ENCODE results near the gene GALNT11.
"Not testable (repeated sequence)": the region's sequence is repeated elsewhere in the genome, so short reads cannot be mapped to it uniquely, and the experiment has no call there.

The GALNT11 gene

GRCh38 chr7:152025077-152025936 is at the start of gene GALNT11:
TSS of gene GALNT11 (plus strand) at chr7:152025674. CDS start at chr7:152094228, 68,554 bp downstream.
- no peak for FAIRE-seq
- DNase-seq (ENCODE audit: insufficient read length, low spot score), result peak; percentile 77

GRCh38 chr7:151978616-151979015 is 46.9 kb upstream of the GALNT11 start:
- no peak for FAIRE-seq
- DNase-seq (ENCODE audit: insufficient read length, low spot score), result no peak

GRCh38 chr7:151981223-151981622 is 44.3 kb upstream of the GALNT11 start:
- DNase-seq (ENCODE audit: insufficient read length, low spot score) (no peak), FAIRE-seq (no peak)

GRCh38 chr7:151982806-151983205 is 42.7 kb upstream of the GALNT11 start:
- no peak for FAIRE-seq
- DNase-seq (ENCODE audit: insufficient read length, low spot score), result no peak

- FAIRE-seq (no peak), DNase-seq (ENCODE audit: insufficient read length, low spot score) (no peak)
Observed at GRCh38 chr7:151984612-151985011, 40.9 kb upstream of the GALNT11 start.

DNA sequence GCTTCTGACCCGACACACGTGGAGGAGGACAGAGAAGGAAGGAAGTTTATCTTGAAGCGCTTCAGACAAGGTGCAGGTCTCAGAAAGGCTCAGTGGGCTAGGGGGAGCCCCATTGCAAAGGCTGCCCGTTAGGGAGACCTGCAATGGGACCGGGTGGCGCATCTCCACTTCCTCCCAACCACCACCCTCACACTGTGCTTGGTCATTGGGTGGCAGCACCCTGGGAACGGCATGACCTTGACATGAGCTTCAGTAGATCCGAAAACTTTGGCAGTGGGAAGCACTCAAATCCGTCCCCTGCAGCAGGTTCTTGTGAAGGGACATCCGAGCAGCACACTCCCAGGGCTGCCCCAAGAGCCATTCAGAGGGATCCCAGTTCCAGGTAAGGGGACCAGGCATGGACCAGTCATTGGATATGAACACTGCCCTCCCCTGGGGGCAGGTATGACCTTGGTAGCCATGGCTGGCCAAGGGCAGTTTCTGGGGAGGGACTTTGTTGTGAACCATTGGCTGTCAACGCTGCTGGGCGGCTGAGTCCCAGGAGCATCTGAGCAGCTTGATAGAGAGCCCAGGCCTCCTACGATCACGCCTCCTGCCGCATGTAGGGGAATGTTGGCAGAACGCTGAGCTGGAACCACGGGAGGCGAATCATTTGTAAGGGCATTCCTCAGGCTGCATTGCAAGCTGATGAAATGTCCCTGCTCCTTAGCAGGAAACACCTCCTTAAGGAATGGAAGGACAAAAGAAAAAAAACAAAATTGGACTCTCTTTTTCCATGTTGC is 37.5 kb upstream of the GALNT11 start:
- no peak for FAIRE-seq

GRCh38 chr7:151992375-151992774 is 33.1 kb upstream of the GALNT11 start:
- FAIRE-seq (no peak), DNase-seq (ENCODE audit: insufficient read length, low spot score) (no peak)

More for the DNA sequence above, 37.5 kb upstream of the GALNT11 start:
- no peak for DNase-seq (ENCODE audit: insufficient read length, low spot score)

DNA sequence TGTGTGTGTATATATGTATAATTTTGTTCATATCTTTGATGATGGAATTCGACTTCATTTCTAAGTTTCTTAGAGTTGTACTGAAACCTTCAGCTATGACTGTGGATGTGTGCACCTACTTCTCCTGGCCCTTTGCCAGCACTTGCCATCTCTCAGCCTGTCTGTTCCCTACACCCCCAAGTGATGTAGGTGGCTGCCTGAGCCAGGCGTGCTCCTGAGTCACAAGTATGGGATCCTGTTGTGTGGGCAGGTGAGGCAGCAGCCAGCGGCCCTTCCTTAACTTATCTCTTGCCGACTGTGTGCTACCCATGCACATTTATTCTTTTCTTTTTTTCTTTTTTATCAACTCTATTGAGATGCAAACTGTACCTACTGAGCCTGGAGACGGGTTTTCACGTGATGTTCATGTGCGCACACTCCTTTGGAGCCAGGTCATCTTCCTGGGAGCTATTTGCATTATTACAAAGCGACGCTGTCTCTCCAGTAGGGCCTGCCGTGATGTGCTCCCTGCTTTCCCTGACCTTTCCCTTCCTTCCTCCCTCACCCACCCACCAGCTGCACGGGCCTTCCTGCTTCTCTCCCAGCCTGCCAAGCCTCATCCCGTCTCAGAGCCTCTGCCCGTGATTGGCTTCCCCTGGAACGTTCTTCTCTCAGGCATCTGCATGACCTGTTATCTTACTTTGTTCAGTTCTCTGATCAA is 31.3 kb upstream of the GALNT11 start:
- DNase-seq (ENCODE audit: insufficient read length, low spot score), result no peak
- FAIRE-seq, result no peak

DNA sequence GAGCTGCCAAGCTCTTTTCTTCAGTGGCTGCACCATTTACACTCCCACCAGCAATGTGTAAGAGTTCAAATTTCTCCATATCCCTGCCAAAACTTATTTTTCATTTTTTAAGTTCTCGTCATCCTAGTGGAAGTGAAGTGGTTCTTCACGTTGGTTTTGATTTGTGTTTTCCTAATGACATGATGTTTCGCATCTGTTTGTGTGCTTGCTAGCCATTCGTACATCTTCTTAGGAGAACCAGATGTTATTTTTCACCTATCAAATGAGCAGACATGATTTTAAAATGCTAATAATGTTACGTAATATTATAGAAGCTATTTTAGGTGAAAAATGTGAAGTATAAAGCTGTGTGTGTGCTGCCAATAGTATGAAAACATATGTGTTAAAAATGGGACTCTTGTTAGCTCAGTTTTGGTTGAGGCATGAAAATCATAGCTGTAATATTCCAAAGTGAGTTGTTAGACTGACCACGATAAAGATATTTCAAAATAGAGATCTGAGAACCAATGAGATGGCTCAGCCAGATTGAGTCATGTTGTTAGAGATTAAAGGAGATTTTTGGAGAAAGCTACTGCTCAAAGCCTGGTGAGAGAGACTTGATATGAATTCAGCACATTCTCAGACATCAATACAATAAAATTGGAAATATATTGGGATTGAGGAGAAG is 25.9 kb upstream of the GALNT11 start:
- FAIRE-seq (no peak), DNase-seq (ENCODE audit: insufficient read length, low spot score) (no peak)

DNA sequence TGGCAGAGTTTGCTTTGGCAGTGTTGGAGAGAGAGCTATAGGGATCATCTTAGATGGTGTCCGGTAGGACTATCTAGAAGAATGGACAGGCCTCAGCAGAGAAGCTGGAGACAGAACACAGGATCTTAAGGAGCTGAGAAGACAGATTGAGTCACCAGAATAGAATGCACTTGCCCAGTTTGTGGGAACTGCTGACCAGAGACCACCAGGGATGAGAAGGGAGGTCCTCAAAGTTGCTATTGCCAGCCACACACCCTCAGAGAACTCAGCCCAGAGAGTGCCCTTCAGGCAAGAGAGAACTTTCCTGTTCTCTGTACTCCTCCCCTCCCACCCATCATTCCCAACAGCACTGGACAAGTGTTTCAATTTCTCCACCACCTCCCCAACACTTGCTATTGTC is 25.3 kb upstream of the GALNT11 start:
- no peak for FAIRE-seq

DNA sequence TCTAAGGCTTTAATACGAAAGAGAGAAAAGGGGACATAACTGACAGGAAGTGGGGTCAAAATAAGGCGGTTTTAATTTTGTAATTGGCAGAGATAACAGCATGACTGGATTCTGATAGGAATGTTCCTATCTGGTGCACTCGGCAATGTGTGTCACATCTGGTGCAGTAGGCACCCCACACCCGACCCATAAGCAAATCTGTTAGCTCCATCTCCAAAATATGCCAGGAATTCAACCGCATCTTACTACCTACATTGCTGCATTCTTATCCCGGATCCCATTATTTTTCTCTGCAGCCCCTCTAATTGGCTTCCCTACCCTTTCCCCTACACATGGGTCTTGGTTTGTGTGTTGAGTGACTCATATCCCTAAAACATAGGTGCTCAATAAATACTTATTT is 19.1 kb upstream of the GALNT11 start:
- DNase-seq (ENCODE audit: insufficient read length, low spot score), result no peak
- no peak for FAIRE-seq

More for the DNA sequence above, 25.3 kb upstream of the GALNT11 start:
- no peak for DNase-seq (ENCODE audit: insufficient read length, low spot score)

GRCh38 chr7:152011860-152012259 is 13.6 kb upstream of the GALNT11 start:
- DNase-seq (ENCODE audit: insufficient read length, low spot score), result no peak
- no peak for FAIRE-seq

- DNase-seq (ENCODE audit: insufficient read length, low spot score), result no peak
- FAIRE-seq, result no peak
Observed at GRCh38 chr7:152013230-152013629, 12.2 kb upstream of the GALNT11 start.

- DNase-seq (ENCODE audit: insufficient read length, low spot score) (no peak), FAIRE-seq (no peak)
Observed at GRCh38 chr7:152013974-152014373, 11.5 kb upstream of the GALNT11 start.

- DNase-seq (ENCODE audit: insufficient read length, low spot score) (no peak), FAIRE-seq (no peak)
Observed at GRCh38 chr7:152014722-152015121, 10.8 kb upstream of the GALNT11 start.

DNA sequence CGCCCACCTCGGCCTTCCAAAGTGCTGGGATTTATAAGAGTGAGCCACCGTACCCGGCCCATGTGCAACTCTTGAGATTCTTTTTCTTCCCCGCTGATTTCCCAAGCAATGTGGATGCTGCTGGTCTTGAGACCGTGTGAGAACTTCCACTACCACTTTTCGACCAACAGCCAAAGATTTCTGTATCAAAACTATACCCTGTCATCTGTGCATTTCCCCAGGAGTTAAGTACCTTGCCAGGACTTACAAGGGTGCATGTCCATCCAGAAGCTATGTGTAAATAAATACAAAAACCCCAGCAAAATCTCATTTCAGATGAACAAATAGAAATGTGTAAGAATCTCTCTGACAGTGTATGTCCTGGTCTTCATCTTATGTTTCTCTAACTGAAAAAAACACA is 9.9 kb upstream of the GALNT11 start:
- DNase-seq (ENCODE audit: insufficient read length, low spot score), result no peak
- no peak for FAIRE-seq

DNA sequence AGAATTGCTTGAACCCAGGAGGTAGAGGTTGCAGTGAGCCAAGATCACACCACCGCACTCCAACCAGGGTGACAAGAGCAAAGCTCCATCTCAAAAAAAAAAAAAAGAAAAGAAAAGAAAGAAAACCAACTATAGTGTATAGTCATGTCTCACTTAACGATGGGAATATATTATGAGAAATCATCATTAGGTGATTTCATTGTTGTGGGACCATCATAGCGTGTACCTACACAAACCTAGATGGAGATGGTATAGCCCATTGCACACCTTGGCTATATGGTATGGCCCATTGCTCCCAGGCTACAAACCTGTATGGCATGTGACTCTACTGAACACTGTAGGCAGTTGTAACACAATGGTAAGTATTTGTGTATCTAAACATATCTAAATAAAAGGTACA is 8.5 kb upstream of the GALNT11 start:
- DNase-seq (ENCODE audit: insufficient read length, low spot score), result no peak

DNA sequence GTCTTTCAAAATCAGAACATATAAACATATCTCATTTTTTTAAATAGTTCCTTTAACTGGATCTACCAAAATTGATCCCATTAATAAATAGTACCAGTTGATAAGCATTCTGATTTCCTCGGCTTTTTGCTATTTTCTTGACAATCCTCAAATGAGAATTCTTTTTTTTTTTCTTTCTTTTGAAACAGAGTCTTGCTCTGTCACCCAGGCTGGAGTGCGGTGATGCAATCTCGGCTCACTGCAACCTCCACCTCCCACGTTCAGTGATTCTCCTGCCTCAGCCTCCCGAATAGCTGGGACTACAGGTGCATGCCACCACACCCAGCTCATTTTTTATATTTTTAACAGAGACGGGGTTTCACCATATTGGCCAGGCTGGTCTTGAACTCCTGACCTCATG is 7.8 kb upstream of the GALNT11 start:
- FAIRE-seq; DNase-seq (ENCODE audit: insufficient read length, low spot score): not testable (repeated sequence)

More for the DNA sequence above, 8.5 kb upstream of the GALNT11 start:
- FAIRE-seq, result no peak

GRCh38 chr7:152021740-152022139 is 3.7 kb upstream of the GALNT11 start:
- DNase-seq (ENCODE audit: insufficient read length, low spot score); FAIRE-seq: not testable (repeated sequence)
